Neural cell (in vitro differentiated cells): ENCODE data around the gene LRRC74A. TPM values are rescaled to one million over a fixed set of nuclear protein-coding genes. Genes with fewer than 3 reads are reported as not detected.

Experiments
- H2AFZ ChIP-seq: fragments of 200-600, 300-800 bp; sonication (generic), shearing (Covaris generic); 2 replicates; pipeline ENCODE4 v1.6.0; 2014; ENCODE audit warnings: low read depth, mild to moderate bottlenecking, antibody characterized with exemption, low read length, moderate library complexity
- H3F3A ChIP-seq: fragments of 200-600 bp; shearing (Covaris generic); 2 replicates; pipeline ENCODE4 v1.6.1; 2016; ENCODE audit warnings: mild to moderate bottlenecking, moderate library complexity, mixed read lengths, antibody characterized with exemption, low read length; ENCODE audit not compliant: insufficient read depth, poor library complexity, severe bottlenecking
- H3K27ac ChIP-seq: fragments of 200-600, 300-800 bp; sonication (generic), shearing (Covaris generic); 2 replicates; pipeline ENCODE4 v1.5.1; 2014; ENCODE audit warnings: mild to moderate bottlenecking, low read length, moderate library complexity
- H3K27me3 ChIP-seq: fragments of 300-800, 200-600 bp; sonication (generic), shearing (Covaris generic); 2 replicates; pipeline ENCODE4 v1.6.0; 2014; ENCODE audit warnings: mild to moderate bottlenecking, low read depth, low read length, moderate library complexity; ENCODE audit not compliant: insufficient read depth
- H3K36me3 ChIP-seq: fragments of 300-800, 200-600 bp; sonication (generic), shearing (Covaris generic); 2 replicates; pipeline ENCODE4 v1.5.1; 2014; ENCODE audit warnings: mild to moderate bottlenecking, antibody characterized with exemption, low read length, moderate library complexity; ENCODE audit not compliant: insufficient read depth
- H3K4me2 ChIP-seq: fragments of 300-800, 200-600 bp; sonication (generic), shearing (Covaris generic); 2 replicates; pipeline ENCODE4 v1.6.0; 2014; ENCODE audit warnings: mild to moderate bottlenecking, low read length
- H3K4me3 ChIP-seq: fragments of 300-800, 200-600 bp; sonication (generic), shearing (Covaris generic); 2 replicates; pipeline ENCODE4 v1.5.1; 2014; ENCODE audit warnings: mild to moderate bottlenecking, low read length, moderate library complexity
- H3K79me2 ChIP-seq: fragments of 200-600 bp; shearing (Covaris generic); replicated peaks from 2 replicates; pipeline ENCODE4 v1.6.0; 2014; ENCODE audit warnings: mild to moderate bottlenecking, low read length, moderate library complexity; ENCODE audit not compliant: insufficient read depth
- H3K9ac ChIP-seq: fragments of 300-800, 200-600 bp; sonication (generic), shearing (Covaris generic); 2 replicates; pipeline ENCODE4 v1.6.1; 2016; ENCODE audit warnings: mild to moderate bottlenecking, low read length, mixed read lengths
- H3K9me2 ChIP-seq: fragments of 200-600 bp; shearing (Covaris generic); 2 replicates; pipeline ENCODE4 v1.6.1; 2016; ENCODE audit warnings: mild to moderate bottlenecking, low read length, mixed read lengths; ENCODE audit not compliant: insufficient read depth
- H3K9me3 ChIP-seq: fragments of 200-600, 300-800 bp; sonication (generic), shearing (Covaris generic); 2 replicates; pipeline ENCODE4 v1.6.1; 2016; ENCODE audit warnings: mild to moderate bottlenecking, mixed run types, low read length, moderate library complexity, mixed read lengths
- H4K20me1 ChIP-seq: fragments of 200-600 bp; shearing (Covaris generic); 2 replicates; pipeline ENCODE4 v1.6.1; 2016; ENCODE audit warnings: mild to moderate bottlenecking, mixed run types; ENCODE audit not compliant: insufficient read depth
- EP300 ChIP-seq: fragments of 450-650 bp; conservative IDR thresholded peaks from 2 replicates; pipeline ENCODE4 v1.6.1; 2014; ENCODE audit warnings: antibody characterized with exemption, mild to moderate bottlenecking, moderate library complexity; ENCODE audit not compliant: poor library complexity, severe bottlenecking
- EZH2 ChIP-seq: fragments of 200-600, 300-800 bp; shearing (Covaris generic), sonication (generic); IDR thresholded peaks from 2 replicates; pipeline ENCODE4 v1.6.1; 2014; ENCODE audit warnings: antibody characterized with exemption, low read length, borderline replicate concordance, mild to moderate bottlenecking; ENCODE audit not compliant: insufficient read depth, poor library complexity, severe bottlenecking
- MXI1 ChIP-seq: fragments of 450-650 bp; conservative IDR thresholded peaks from 2 replicates; pipeline ENCODE4 v1.6.1; 2014; ENCODE audit warnings: antibody characterized with exemption, mild to moderate bottlenecking; ENCODE audit not compliant: poor library complexity, severe bottlenecking
- POLR2AphosphoS5 ChIP-seq: IDR thresholded peaks from 2 replicates; pipeline ENCODE4 v1.6.1; 2012
- RAD21 ChIP-seq: fragments of 450-650 bp; conservative IDR thresholded peaks from 2 replicates; pipeline ENCODE4 v1.6.1; 2014; ENCODE audit warnings: antibody characterized with exemption, mild to moderate bottlenecking, moderate library complexity
- SMC3 ChIP-seq: fragments of 450-650 bp; conservative IDR thresholded peaks from 2 replicates; pipeline ENCODE4 v1.6.1; 2014; ENCODE audit warnings: antibody characterized with exemption, mild to moderate bottlenecking, moderate library complexity; ENCODE audit not compliant: poor library complexity
- TAF1 ChIP-seq: IDR thresholded peaks from 2 replicates; pipeline ENCODE4 v1.6.1; 2012; ENCODE audit warnings: low read depth
- polyA plus RNA-seq: library from polyadenylated mRNA; depleted of rRNA; stranded (reverse); fragments of >200 nt; gene quantifications from 2 replicates; pipeline ENCODE4 v1.2.3, GENCODE V29; 2014
- TF ChIP-seq, protein P1 (sequence below): IDR thresholded peaks from 2 replicates; pipeline ENCODE4 v1.6.1; 2012; ENCODE audit warnings: borderline replicate concordance
- TF ChIP-seq, protein P2 (sequence below): fragments of 450-650 bp; IDR thresholded peaks from 2 replicates; pipeline ENCODE4 v1.5.1; 2014; ENCODE audit warnings: antibody characterized with exemption, mild to moderate bottlenecking, moderate library complexity; ENCODE audit not compliant: poor library complexity, severe bottlenecking

The LRRC74A gene
- polyA plus RNA-seq, 1 donor from 2014 or later: not detected

DNA sequence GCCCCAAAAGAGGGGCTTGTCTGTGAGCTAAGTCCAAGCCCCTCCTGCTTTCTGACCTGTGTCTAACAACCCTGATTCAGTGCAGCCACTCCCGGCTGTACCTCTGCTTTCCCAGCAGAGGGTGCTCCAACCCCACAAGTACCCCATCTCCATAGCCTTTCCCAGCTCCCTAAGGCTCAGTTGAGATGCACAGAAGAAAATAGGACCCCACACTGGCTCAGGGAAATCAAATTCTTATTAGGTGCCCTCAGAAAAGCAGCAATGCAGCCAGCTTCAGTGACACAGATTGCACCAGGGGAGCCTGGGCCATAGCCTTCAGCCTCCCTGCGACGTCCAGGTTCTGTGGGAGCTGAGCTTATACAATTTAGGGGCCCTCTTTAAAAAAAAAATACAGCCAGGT, 49.9 kb downstream of the LRRC74A start:
- H3K4me2 ChIP-seq: no peak overlapping the region
- no peak overlapping the region for H3K4me3 ChIP-seq
- no peaks in the 10 kb centered on the region for H3F3A ChIP-seq
- H3K9me2 ChIP-seq: no peaks in the 10 kb centered on the region
- H3K27me3 ChIP-seq: no peaks in the 10 kb centered on the region
- peak overlapping the region; percentile 34 for H3K9ac ChIP-seq
- no peaks in the 10 kb centered on the region for H3K36me3 ChIP-seq
- H3K79me2 ChIP-seq: no peaks in the 10 kb centered on the region
- no peak overlapping the region for H2AFZ ChIP-seq
- no peaks in the 10 kb centered on the region for H3K9me3 ChIP-seq
- no peaks in the 10 kb centered on the region for H4K20me1 ChIP-seq
- TF ChIP-seq, protein P1, sequence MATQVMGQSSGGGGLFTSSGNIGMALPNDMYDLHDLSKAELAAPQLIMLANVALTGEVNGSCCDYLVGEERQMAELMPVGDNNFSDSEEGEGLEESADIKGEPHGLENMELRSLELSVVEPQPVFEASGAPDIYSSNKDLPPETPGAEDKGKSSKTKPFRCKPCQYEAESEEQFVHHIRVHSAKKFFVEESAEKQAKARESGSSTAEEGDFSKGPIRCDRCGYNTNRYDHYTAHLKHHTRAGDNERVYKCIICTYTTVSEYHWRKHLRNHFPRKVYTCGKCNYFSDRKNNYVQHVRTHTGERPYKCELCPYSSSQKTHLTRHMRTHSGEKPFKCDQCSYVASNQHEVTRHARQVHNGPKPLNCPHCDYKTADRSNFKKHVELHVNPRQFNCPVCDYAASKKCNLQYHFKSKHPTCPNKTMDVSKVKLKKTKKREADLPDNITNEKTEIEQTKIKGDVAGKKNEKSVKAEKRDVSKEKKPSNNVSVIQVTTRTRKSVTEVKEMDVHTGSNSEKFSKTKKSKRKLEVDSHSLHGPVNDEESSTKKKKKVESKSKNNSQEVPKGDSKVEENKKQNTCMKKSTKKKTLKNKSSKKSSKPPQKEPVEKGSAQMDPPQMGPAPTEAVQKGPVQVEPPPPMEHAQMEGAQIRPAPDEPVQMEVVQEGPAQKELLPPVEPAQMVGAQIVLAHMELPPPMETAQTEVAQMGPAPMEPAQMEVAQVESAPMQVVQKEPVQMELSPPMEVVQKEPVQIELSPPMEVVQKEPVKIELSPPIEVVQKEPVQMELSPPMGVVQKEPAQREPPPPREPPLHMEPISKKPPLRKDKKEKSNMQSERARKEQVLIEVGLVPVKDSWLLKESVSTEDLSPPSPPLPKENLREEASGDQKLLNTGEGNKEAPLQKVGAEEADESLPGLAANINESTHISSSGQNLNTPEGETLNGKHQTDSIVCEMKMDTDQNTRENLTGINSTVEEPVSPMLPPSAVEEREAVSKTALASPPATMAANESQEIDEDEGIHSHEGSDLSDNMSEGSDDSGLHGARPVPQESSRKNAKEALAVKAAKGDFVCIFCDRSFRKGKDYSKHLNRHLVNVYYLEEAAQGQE: no peak
- TF ChIP-seq TAF1: no peak
- TF ChIP-seq EP300: peak; percentile 11
- no peak for TF ChIP-seq POLR2AphosphoS5
- peak; percentile 20 for TF ChIP-seq MXI1
- TF ChIP-seq SMC3: peak; percentile 100
- TF ChIP-seq RAD21: peak; percentile 100
- TF ChIP-seq EZH2: no peak
- TF ChIP-seq, protein P2, sequence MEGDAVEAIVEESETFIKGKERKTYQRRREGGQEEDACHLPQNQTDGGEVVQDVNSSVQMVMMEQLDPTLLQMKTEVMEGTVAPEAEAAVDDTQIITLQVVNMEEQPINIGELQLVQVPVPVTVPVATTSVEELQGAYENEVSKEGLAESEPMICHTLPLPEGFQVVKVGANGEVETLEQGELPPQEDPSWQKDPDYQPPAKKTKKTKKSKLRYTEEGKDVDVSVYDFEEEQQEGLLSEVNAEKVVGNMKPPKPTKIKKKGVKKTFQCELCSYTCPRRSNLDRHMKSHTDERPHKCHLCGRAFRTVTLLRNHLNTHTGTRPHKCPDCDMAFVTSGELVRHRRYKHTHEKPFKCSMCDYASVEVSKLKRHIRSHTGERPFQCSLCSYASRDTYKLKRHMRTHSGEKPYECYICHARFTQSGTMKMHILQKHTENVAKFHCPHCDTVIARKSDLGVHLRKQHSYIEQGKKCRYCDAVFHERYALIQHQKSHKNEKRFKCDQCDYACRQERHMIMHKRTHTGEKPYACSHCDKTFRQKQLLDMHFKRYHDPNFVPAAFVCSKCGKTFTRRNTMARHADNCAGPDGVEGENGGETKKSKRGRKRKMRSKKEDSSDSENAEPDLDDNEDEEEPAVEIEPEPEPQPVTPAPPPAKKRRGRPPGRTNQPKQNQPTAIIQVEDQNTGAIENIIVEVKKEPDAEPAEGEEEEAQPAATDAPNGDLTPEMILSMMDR: peak; percentile 99
- peak overlapping the region; percentile 46 for H3K27ac ChIP-seq

DNA sequence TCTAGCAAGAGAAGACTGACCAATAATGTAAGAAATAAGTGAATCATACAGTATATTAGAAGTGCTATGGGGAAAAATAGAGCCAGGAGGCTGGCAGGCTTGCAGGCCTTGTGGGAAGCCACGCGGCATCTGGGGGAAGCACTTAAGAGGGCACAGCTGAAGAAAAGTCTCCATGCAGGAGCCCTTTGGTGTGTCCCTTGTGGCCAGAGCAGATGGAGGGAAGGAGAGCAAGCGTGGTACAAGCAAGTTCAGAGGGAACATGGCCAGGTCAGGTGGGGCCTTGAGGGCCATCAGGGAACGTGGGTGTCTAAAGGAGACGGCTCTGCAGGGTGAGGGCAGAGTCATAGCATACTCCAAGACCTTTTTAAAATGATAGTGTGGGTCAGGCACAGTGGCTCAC, 51.7 kb downstream of the LRRC74A start:
- TF ChIP-seq RAD21 (no peak), EP300 (no peak), TAF1 (no peak), EZH2 (no peak), POLR2AphosphoS5 (no peak), SMC3 (no peak), MXI1 (no peak)
- TF ChIP-seq, protein P2: no peak
- TF ChIP-seq, protein P1: no peak
- H2AFZ ChIP-seq: no peak overlapping the region
- no peak overlapping the region for H3K27ac ChIP-seq
- no peaks in the 10 kb centered on the region for H3K79me2 ChIP-seq
- no peak overlapping the region for H3K9ac ChIP-seq
- no peaks in the 10 kb centered on the region for H4K20me1 ChIP-seq
- no peaks in the 10 kb centered on the region for H3K9me3 ChIP-seq
- H3K36me3 ChIP-seq: no peaks in the 10 kb centered on the region
- H3K9me2 ChIP-seq: no peaks in the 10 kb centered on the region
- H3K4me2 ChIP-seq: no peak overlapping the region
- H3K4me3 ChIP-seq: no peak overlapping the region
- H3K27me3 ChIP-seq: no peaks in the 10 kb centered on the region
- H3F3A ChIP-seq: no peaks in the 10 kb centered on the region
